ENCODE measurements around the gene AJAP1.

AJAP1 gene

GRCh38 chr1:4838231-4838630 lies 183.8 kb downstream of the AJAP1 start:
- H3K27ac ChIP-seq (replicated peaks), result no peak overlapping the region
- no peak overlapping the region for H3K4me3 ChIP-seq (replicated peaks; ENCODE audit: insufficient read depth, low read length)
- H3K27me3 ChIP-seq (ENCODE audit: insufficient read depth, poor library complexity, severe bottlenecking), result no peaks in the 10 kb centered on the region
- TF ChIP-seq, protein P1, sequence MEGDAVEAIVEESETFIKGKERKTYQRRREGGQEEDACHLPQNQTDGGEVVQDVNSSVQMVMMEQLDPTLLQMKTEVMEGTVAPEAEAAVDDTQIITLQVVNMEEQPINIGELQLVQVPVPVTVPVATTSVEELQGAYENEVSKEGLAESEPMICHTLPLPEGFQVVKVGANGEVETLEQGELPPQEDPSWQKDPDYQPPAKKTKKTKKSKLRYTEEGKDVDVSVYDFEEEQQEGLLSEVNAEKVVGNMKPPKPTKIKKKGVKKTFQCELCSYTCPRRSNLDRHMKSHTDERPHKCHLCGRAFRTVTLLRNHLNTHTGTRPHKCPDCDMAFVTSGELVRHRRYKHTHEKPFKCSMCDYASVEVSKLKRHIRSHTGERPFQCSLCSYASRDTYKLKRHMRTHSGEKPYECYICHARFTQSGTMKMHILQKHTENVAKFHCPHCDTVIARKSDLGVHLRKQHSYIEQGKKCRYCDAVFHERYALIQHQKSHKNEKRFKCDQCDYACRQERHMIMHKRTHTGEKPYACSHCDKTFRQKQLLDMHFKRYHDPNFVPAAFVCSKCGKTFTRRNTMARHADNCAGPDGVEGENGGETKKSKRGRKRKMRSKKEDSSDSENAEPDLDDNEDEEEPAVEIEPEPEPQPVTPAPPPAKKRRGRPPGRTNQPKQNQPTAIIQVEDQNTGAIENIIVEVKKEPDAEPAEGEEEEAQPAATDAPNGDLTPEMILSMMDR (IDR thresholded peaks at IDR 0.05; ENCODE audit: insufficient read depth, low read length), result no peak
- no peak for TF ChIP-seq REST (IDR thresholded peaks at IDR 0.05; ENCODE audit: insufficient replicate concordance, low read depth)
- DNase-seq (ENCODE audit: low read depth in 1 of 2, low spot score in 1 of 2), result no peak
